NCI-H446 treated with DMSO at 0.1 percent for 48 hours (cell line): ENCODE data around the gene ADCK1.
"Not testable (repeated sequence)": the region's sequence is repeated elsewhere in the genome, so short reads cannot be mapped to it uniquely, and the experiment has no call there.

ENCODE experiments used
- DNase-seq: peaks from one replicate; lab custom pipeline; 2025; lab: John Stamatoyannopoulos, UW

ADCK1 gene

GRCh38 chr14:77903221-77903620, 103.3 kb downstream of the ADCK1 start:
- DNase-seq, result no peak

- DNase-seq, result no peak
Observed at GRCh38 chr14:77903937-77904617, 104.2 kb downstream of the ADCK1 start.

DNA sequence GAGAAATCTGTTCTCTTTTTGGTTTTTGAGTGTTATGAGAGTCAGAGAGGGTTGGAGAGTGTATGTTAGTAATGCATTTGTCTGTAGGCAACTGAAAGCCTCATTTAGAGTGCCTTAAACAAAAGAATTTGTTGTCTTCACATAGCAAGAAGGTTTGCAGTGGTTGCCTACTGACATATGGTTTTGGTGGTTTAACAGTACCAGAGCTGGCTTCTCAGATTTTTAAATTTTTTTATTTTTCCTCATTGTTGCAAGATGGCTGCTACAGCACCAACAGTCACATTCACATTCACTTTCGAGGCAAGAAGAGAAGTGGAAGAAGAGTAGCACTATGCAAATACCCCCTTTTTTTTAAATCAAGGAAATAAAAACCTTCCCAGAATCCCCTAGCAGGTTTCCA, 106.5 kb downstream of the ADCK1 start:
- no peak for DNase-seq

- no peak for DNase-seq
Observed at GRCh38 chr14:77908847-77909246, 108.9 kb downstream of the ADCK1 start.

DNA sequence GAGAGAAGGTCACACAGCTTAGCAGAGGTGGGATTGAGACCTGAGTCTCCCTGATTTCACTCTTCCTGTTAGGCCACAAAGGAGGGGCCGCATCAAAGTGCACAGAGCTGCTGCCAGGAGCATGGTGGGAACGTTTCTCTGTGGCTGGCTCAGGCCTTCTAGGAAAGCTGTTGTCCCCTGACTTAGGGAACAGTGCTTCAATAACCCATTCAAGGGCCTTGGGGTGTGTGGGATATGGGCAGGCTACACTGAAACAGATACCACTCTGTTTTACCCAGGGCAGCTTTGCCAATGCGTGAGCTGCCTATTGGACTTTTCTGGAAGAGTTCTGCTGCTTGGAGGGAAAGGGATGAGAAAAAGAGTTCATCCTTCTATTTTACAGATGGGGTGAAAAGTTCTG, 110.0 kb downstream of the ADCK1 start:
- no peak for DNase-seq

DNA sequence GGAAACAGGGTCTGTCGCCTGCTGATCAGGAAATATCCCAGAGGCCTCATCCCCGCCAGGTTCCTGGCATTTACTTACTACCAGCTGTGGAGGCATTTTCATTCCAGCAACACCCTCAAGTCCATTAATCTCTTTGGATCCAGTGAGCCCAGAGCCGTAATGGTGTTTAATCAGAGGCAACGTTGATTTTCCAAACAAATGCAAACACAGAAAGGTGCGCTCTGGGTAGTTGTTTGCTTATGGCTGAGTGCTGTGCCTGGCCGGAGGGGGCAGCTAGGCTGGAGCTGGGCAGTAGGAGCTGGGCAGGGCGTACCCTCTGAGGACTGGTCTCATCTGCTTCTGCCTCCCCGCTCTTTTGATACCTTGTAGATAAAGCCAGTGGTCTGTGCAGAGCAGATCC, 110.6 kb downstream of the ADCK1 start:
- DNase-seq, result no peak

- no peak for DNase-seq
Observed at GRCh38 chr14:77911356-77911755, 111.4 kb downstream of the ADCK1 start.

- DNase-seq, result peak; percentile 1
Observed at GRCh38 chr14:77912754-77913556, 113.0 kb downstream of the ADCK1 start.

GRCh38 chr14:77914073-77914721, 114.3 kb downstream of the ADCK1 start:
- DNase-seq, result no peak

DNA sequence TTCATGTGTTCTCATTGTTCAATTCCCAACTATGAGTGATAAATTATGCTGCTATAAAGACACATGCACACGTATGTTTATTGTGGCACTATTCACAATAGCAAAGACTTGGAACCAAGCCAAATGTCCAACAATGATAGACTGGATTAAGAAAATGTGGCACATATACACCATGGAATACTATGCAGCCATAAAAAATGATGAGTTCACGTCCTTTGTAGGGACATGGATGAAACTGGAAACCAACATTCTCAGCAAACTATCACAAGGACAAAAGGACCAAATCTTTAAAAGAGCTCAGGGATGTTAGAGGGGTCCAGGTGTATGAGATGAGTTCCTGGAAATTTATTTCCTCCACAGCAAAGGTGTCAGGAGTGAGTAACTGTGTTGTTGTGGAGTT, 115.5 kb downstream of the ADCK1 start:
- DNase-seq, result not testable (repeated sequence)

GRCh38 chr14:77917491-77918201, 117.7 kb downstream of the ADCK1 start:
- DNase-seq, result peak; percentile 0

DNA sequence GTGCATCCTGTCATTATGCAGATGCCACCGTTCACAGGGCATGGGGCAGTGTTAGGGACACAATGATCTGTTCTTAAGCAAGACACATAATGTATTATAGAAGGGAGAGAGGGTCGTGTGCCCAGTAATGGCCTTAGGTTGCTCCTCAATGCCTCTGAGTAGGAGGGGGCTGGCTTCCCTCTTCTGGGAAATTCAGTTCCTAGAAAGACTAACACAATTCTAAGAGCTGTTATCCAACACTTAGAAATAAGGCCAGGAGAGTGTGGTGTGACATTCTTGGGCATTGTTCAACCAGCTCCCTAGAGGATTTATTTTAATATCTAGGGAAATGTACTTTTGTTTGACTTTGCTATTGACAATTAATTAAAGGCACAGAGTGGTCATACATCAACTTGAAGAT, 118.5 kb downstream of the ADCK1 start:
- DNase-seq, result no peak

DNA sequence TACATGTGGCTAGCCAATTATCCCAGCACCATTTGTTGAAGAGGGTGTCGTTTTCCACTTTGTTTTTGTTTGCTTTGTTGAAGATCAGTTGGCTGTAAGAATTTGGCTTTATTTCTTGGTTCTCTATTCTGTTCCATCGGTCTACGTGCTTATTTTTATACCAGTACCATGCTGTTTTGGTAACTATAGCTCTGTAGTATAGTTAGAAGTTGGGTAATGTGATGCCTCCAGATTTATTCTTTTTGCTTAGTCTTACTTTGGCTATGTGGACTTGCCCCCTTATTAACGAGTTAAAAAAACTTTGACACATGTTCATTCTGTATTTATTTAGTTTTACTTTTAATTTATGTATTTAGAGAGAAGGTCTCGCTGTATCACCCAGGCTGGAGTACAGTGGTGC, 120.4 kb downstream of the ADCK1 start:
- DNase-seq, result no peak

- DNase-seq, result no peak
Observed at GRCh38 chr14:77921818-77922217, 121.9 kb downstream of the ADCK1 start.

DNA sequence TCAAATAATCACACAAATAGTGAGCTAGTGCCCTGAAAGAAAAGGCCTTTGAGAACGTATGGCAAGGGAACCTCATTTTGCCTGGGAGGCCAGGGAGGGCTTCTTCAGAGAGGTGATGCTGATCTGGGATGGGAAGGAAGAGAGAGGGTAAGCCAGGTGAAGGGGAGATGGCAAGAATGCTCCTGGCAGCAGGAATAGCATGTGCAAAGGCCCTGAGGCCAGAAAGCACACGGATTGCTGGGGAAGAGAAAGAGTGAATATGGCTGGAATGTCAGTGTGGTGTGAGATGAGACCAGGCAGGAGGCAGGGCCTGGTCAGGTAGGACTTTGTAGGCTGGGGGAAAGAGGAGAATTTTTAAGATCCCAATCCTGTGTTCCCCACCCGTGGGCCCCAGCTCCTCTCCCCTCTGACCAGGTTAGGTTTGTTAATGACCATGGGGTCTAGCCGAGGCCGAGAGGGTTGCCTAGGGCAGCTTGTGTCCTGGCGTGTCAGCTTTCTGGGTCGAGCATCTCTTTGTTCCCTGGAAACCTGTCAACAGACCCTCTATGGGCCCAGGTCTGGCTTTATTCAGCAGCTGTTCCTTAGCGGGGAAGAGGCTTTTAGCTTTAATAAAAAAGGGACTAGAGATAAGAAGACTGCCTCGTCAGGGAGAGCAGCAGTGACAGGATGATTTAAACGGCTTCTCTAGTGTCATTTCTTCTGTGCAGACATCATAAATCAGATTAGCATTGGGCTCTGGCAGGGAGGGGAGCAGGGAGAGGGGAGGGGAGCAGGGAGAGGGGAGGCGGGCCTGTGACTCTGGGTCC, 123.4 kb downstream of the ADCK1 start:
- no peak for DNase-seq

- no peak for DNase-seq
Observed at GRCh38 chr14:77924141-77924948, 124.4 kb downstream of the ADCK1 start.

DNA sequence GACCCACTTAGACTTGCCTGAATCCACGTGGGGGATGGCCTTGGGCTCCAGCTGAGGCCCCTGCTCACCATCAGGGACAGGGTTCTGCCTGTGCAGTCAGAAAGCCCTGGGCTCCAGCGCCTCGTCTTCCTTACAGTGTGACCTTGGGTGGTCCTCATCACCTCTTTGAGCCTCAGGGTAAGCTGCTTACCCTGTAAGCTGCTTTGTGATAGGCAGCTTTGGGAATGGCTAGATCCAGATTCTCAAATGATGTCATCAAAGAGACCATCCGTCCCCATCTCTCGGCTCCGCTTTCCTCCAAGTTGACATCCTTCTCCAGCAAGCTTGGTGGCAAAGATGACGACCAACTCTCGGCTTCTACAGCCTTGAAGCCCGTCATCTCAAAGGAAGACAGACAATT, 127.0 kb downstream of the ADCK1 start:
- no peak for DNase-seq

- no peak for DNase-seq
Observed at GRCh38 chr14:77931441-77931840, 131.5 kb downstream of the ADCK1 start.

DNA sequence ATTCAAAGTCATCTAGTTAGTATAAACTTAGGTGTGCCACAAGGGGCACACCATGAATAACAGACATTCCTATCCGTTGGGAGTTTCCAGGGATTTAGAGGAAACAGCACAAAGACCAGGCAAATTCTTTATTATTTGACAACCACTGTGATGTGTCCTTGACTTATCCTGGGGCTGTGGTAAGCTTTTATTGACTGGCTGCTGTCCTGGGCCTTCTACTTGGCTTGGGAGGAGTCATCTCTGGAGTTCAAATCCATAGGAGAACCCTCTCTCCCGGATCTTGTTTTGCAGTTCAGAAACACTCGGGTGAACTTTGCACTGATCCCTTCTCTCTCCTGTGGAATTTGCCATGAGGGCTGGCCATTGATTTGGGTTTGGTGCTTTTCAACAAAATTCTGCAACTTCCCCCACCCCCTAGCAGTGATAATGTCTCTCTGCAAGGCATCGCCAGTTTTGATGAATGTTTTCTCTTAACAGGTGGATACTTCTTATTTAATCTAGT, 136.3 kb downstream of the ADCK1 start:
- no peak for DNase-seq

DNA sequence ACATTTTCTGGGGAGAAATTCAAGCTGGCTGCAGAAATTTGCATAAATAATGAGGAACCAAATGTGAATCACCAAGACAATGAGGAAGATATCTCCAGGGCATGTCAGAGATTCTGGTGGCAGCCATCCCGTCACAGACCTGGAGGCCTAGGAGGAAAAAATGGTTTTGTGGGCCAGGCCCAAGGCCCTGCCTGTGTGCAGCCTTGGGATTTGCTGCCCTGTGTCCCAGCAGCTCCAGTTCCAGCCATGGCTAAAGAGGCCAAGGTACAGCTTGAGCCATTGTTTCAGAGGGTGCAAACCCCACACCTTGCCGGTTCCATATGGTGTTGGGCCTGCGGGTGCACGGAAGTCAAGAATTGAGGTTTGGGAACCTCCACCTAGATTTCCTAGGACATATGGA, 147.5 kb downstream of the ADCK1 start:
- DNase-seq, result no peak
